Endodermal cell (in vitro differentiated cells): ENCODE results near the gene RAPSN. TPM values are rescaled to one million over a fixed set of nuclear protein-coding genes. Genes with fewer than 3 reads are reported as not detected.

Experiments used
- DNase-seq: peaks from one replicate; pipeline ENCODE4 v3.0.0-alpha.2; 2017
- H3K27ac ChIP-seq: 2 replicates; pipeline ENCODE4 v1.5.1; 2013; ENCODE audit warnings: mild to moderate bottlenecking, low read depth, low read length, moderate library complexity
- H3K27me3 ChIP-seq: 2 replicates; pipeline ENCODE4 v1.6.1; 2013; ENCODE audit warnings: mild to moderate bottlenecking, low read length, moderate library complexity; ENCODE audit not compliant: insufficient read depth, control insufficient read depth, poor library complexity, severe bottlenecking
- H3K36me3 ChIP-seq: 2 replicates; pipeline ENCODE4 v1.7.0; 2013; ENCODE audit warnings: mild to moderate bottlenecking, low read length, moderate library complexity; ENCODE audit not compliant: control insufficient read depth, insufficient read depth
- H3K4me1 ChIP-seq: one replicate; pipeline ENCODE4 v1.7.0; 2013; ENCODE audit warnings: low read length; ENCODE audit not compliant: control insufficient read depth, insufficient read depth
- H3K4me3 ChIP-seq: 2 replicates; pipeline ENCODE4 v1.5.1; 2013; ENCODE audit warnings: mild to moderate bottlenecking, low read length, moderate library complexity
- H3K9ac ChIP-seq: 2 replicates; pipeline ENCODE4 v1.6.1; 2013; ENCODE audit warnings: mild to moderate bottlenecking, low read length, moderate library complexity; ENCODE audit not compliant: poor library complexity, severe bottlenecking; ENCODE audit errors: extremely low read depth
- H3K9me3 ChIP-seq: 2 replicates; pipeline ENCODE4 v1.6.1; 2013; ENCODE audit warnings: mild to moderate bottlenecking, low read length, moderate library complexity; ENCODE audit not compliant: control insufficient read depth
- H3K27ac Mint-ChIP-seq: 2 replicates; pipeline ENCODE4 v1.8.0; 2020; ENCODE audit warnings: mixed read lengths
- H3K27me3 Mint-ChIP-seq: 2 replicates; pipeline ENCODE4 v1.8.0; 2021; ENCODE audit warnings: mild to moderate bottlenecking, mixed read lengths; ENCODE audit not compliant: insufficient read depth
- H3K36me3 Mint-ChIP-seq: 2 replicates; pipeline ENCODE4 v1.8.0; 2020; ENCODE audit warnings: low read depth, mixed read lengths
- H3K4me1 Mint-ChIP-seq: 2 replicates; pipeline ENCODE4 v1.8.0; 2020; ENCODE audit warnings: mixed read lengths
- H3K4me3 Mint-ChIP-seq: 2 replicates; pipeline ENCODE4 v1.8.0; 2020; ENCODE audit warnings: mild to moderate bottlenecking, moderate library complexity, mixed read lengths
- H3K9me3 Mint-ChIP-seq: 2 replicates; pipeline ENCODE4 v1.8.0; 2020; ENCODE audit warnings: mild to moderate bottlenecking, mixed read lengths
- WGBS, 2 experiments: methylation state at CpG; one replicate each; pipeline versions ENCODE4 v1.1.5 to v1.1.7; 2013; ENCODE audit warnings: missing lambda C conversion rate in 2 of 2, mixed read lengths in 1 of 2; ENCODE audit not compliant: insufficient coverage in 1 of 2, insufficient read length in 1 of 2; 5-methylcytosine and 5-hydroxymethylcytosine counted together
- total RNA-seq, 2 donors: library from RNA; stranded (reverse); fragmentation: NEBNext Ultra II Directional in 1 of 2; extraction: Animal tissue kit (Norgen Biotek cat#: 25700) in 1 of 2; gene quantifications; 2 replicates in 1 of 2; 3 replicates in 1 of 2; pipeline ENCODE4 v1.2.1, GENCODE V29; 2021
- TF ChIP-seq, protein P1 (sequence below): fragments of 200-600 bp; sonication (generic); conservative IDR thresholded peaks from 2 replicates; pipeline ENCODE4 v1.5.0; 2021; ENCODE audit warnings: antibody characterized with exemption, mild to moderate bottlenecking

Gene RAPSN
- total RNA-seq, 2 donors from 2014 or later, result 0.40 to 0.64 TPM

DNA sequence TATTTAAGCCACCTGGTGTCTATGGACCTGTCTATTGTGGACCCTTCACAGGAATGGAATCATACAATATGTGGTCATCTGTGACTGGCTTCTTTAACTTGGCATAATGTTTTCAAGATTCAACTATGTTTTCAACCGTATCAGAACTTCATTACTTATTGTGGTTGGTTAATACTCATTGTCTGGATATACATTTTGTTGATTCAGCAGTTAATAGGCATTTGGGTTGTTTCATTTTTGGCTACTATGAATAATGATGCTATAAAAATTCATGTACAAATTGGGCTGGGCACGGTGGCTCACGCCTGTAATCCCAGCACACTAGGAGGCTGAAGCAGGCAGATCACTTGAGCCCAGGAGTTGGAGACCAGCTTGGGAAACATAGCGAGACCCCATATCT, 2.5 kb upstream of the RAPSN start:
- TF ChIP-seq, protein P1, sequence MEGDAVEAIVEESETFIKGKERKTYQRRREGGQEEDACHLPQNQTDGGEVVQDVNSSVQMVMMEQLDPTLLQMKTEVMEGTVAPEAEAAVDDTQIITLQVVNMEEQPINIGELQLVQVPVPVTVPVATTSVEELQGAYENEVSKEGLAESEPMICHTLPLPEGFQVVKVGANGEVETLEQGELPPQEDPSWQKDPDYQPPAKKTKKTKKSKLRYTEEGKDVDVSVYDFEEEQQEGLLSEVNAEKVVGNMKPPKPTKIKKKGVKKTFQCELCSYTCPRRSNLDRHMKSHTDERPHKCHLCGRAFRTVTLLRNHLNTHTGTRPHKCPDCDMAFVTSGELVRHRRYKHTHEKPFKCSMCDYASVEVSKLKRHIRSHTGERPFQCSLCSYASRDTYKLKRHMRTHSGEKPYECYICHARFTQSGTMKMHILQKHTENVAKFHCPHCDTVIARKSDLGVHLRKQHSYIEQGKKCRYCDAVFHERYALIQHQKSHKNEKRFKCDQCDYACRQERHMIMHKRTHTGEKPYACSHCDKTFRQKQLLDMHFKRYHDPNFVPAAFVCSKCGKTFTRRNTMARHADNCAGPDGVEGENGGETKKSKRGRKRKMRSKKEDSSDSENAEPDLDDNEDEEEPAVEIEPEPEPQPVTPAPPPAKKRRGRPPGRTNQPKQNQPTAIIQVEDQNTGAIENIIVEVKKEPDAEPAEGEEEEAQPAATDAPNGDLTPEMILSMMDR, result no peak
- WGBS, 2 experiments, result 93 to 100% methylated on average over 1 to 3 of the region's 4 CpGs
- H3K4me1 Mint-ChIP-seq, result no peaks in the 10 kb centered on the region
- H3K27me3 Mint-ChIP-seq, result no peaks in the 10 kb centered on the region
- no peaks in the 10 kb centered on the region for H3K9me3 Mint-ChIP-seq
- peaks cover 7% of the 10 kb centered on the region for H3K36me3 Mint-ChIP-seq
- Histone ChIP-seq H3K27me3 (no peaks in the 10 kb centered on the region), H3K4me3 (no peak overlapping the region), H3K4me1 (no peaks in the 10 kb centered on the region), H3K27ac (no peak overlapping the region), H3K36me3 (no peaks in the 10 kb centered on the region), H3K9me3 (no peaks in the 10 kb centered on the region), H3K9ac (no peak overlapping the region)
- no peak overlapping the region for H3K27ac Mint-ChIP-seq
- no peak for DNase-seq
- no peak overlapping the region for H3K4me3 Mint-ChIP-seq

DNA sequence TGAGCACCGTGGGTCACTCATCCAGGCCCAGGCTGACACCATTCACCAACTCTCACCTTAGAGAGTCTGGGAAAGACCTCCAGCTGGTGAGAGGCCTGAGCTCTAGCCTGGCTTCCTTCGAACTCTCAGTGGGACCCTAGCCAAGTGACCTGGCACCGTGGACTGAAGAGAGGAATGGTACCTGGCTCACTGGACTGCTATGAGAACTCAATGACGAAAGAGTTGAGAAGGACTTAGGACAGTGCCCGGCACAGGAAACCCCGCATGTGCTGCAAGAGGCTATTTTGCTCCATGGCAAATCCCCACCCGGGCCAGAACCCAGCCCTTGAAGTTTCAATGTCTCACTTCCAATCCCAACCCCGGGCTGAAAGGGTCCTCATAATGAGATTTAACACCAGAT, 605 bp upstream of the RAPSN start:
- no peaks in the 10 kb centered on the region for H3K27me3 ChIP-seq
- TF ChIP-seq, protein P1, result no peak
- H3K36me3 Mint-ChIP-seq, result peaks cover 7% of the 10 kb centered on the region
- WGBS, 2 experiments, result 89 to 96% methylated on average over 6 to 8 of the region's 8 CpGs
- no peak overlapping the region for H3K27ac Mint-ChIP-seq
- H3K27me3 Mint-ChIP-seq, result no peaks in the 10 kb centered on the region
- no peak for DNase-seq
- no peaks in the 10 kb centered on the region for H3K4me1 ChIP-seq
- H3K36me3 ChIP-seq, result no peaks in the 10 kb centered on the region
- no peak overlapping the region for H3K4me3 Mint-ChIP-seq
- H3K9me3 Mint-ChIP-seq, result no peaks in the 10 kb centered on the region
- no peaks in the 10 kb centered on the region for H3K4me1 Mint-ChIP-seq
- H3K27ac ChIP-seq, result no peak overlapping the region
- H3K9ac ChIP-seq, result no peak overlapping the region
- H3K9me3 ChIP-seq, result no peaks in the 10 kb centered on the region
- H3K4me3 ChIP-seq, result no peak overlapping the region

DNA sequence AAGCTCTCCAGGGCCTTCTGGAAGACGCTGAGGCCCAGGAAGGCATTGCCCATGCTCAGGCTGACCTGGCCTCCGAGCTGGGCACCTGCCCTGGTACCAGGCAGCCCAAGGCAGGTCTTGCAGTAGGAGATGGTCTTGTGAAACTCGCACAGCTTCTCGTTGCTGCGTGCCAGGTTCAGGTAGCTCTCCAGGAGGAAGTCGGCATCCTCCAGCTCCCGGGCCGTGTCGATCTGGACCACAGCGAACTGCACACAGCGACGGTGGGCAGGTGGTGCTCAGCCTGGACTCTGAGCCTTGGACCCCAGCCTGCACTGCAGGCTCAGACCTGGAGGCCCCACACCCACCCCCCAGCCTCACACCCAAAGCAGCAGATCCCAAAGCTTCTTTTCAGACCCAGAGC, 1.0 kb downstream of the RAPSN start:
- no peak overlapping the region for H3K9ac ChIP-seq
- H3K4me1 Mint-ChIP-seq, result no peaks in the 10 kb centered on the region

More for the DNA sequence above, 1.0 kb downstream of the RAPSN start:
- WGBS, 2 experiments, result 90 to 96% methylated on average over 12 of the region's 12 CpGs
- H3K4me3 ChIP-seq, result no peak overlapping the region
- no peaks in the 10 kb centered on the region for H3K9me3 ChIP-seq
- no peaks in the 10 kb centered on the region for H3K4me1 ChIP-seq
- Mint-ChIP-seq H3K27me3 (no peaks in the 10 kb centered on the region), H3K4me3 (no peak overlapping the region), H3K9me3 (no peaks in the 10 kb centered on the region), H3K27ac (no peak overlapping the region), H3K36me3 (peaks cover 1% of the 10 kb centered on the region)
- DNase-seq, result no peak
- TF ChIP-seq, protein P1, result no peak
- no peak overlapping the region for H3K27ac ChIP-seq
- no peaks in the 10 kb centered on the region for H3K27me3 ChIP-seq
- H3K36me3 ChIP-seq, result no peaks in the 10 kb centered on the region
